Adrenal gland (tissue), 5 donors: Measurements from ENCODE around the gene ZFP3.
"Not testable (repeated sequence)": the region's sequence is repeated elsewhere in the genome, so short reads cannot be mapped to it uniquely, and the experiment has no call there.

ENCODE experiments used
- CTCF ChIP-seq, 6 experiments: fragments of 450-650 bp in 4 of 6; fragments of 200-600 bp in 2 of 6; sonication (generic) in 1 of 6; IDR thresholded peaks; 1 replicate in 5 of 6; 2 replicates in 1 of 6; pipeline versions ENCODE4 v1.5.1 to v1.8.0; 2016 to 2021; ENCODE audit warnings: antibody characterized with exemption in 6 of 6, mild to moderate bottlenecking in 2 of 6, moderate library complexity in 1 of 6
- POLR2A ChIP-seq, 2 donors: fragments of 450-650 bp; IDR thresholded peaks; one replicate each; pipeline ENCODE4 v1.6.1; 2017; ENCODE audit warnings: antibody characterized with exemption in 2 of 2, mild to moderate bottlenecking in 2 of 2, moderate library complexity in 1 of 2
- donor health status: DM: no; HTN: no; CAD: no.

GRCh38 chr17:5142877-5143276 is 64.6 kb downstream of the ZFP3 start:
- TF ChIP-seq CTCF, POLR2A (IDR thresholded peaks at IDR 0.05): not testable (repeated sequence)
